Activated CD4-positive, alpha-beta T cell treated with anti-CD3 and anti-CD28 coated beads, Interleukin-2, amount 50 U/mL, for 4 hours (primary cell): ENCODE results near the gene MRPL38.
"Not testable (repeated sequence)": the region's sequence is repeated elsewhere in the genome, so short reads cannot be mapped to it uniquely, and the experiment has no call there.

Source experiments
- DNase-seq, 2 experiments: peaks; one replicate each; pipeline ENCODE4 v3.0.0-alpha.2; 2020

The MRPL38 gene

DNA sequence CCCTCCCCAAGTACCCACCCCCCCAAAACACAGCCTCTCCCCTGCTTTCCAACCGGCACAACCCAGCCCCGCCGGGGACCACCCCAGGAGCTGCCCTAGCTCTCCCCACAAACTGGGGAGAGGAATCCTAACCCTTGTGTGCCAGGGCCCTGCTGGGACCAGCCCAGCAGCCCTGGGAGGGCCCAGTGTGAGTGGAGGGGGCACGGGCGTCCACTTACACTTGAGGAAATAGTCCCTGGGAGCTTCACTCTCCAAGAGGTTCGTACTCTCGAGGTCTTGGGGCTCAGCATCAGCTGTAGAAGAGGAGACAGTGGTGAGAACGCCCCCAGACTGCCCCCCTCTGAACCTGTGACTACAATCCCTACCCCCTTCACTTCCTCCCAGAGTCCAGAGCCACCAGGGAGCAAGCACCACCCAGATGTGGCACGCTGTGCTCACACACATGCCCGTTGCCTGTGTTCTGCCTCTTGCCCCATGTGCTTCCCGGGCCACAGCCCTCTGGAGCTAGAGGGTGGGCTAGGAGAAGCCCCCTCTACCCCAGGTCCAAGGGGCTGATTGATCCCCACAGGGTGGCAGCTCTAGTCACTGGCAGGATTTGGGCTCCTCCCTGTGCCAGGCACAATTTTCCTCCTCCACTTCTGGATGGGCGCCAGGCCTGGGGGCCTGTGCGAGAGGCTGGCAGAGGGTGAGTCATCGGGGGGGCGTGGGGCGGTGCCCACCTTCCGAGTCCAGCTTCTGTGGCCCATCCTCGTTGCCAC is 29.3 kb downstream of the MRPL38 start:
- no peak for DNase-seq

GRCh38 chr17:75874323-75875181 is 30.1 kb downstream of the MRPL38 start:
- no peak for DNase-seq

DNA sequence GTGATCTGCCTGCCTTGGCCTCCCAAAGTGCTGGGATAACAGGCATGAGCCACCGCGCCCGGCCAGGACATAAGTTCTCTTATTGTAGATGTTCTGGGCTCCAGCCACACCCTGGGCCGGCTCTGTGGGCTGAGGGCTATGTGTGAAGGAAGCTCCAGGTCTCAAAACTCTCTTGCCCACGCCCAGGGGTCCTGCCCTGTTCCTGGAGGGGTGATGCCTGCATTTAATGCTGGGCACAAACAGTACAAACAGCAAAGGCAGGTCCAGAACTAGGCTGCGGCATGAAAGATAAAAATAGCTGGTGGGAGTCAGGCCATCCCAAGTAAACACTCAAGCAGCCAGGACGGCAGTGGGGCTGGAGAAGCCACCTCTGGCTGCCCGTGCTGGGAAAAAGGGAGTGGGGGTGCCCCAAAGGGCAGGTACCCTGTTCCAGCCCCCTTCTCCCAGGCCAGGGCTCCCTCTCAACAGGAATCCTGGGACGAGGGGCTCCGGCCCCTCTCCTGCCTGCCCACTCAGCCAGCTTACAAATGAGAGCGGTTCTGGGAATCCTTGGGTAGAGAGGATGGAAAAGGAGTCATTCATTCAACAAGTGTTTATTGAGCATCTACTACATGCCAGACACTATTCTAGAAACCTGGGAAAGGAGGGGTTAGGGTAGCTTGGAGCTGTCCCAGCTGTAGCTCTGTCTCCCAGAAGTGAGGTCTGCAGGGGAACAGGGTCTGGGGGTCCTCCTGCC is 30.9 kb downstream of the MRPL38 start:
- DNase-seq = no peak

DNA sequence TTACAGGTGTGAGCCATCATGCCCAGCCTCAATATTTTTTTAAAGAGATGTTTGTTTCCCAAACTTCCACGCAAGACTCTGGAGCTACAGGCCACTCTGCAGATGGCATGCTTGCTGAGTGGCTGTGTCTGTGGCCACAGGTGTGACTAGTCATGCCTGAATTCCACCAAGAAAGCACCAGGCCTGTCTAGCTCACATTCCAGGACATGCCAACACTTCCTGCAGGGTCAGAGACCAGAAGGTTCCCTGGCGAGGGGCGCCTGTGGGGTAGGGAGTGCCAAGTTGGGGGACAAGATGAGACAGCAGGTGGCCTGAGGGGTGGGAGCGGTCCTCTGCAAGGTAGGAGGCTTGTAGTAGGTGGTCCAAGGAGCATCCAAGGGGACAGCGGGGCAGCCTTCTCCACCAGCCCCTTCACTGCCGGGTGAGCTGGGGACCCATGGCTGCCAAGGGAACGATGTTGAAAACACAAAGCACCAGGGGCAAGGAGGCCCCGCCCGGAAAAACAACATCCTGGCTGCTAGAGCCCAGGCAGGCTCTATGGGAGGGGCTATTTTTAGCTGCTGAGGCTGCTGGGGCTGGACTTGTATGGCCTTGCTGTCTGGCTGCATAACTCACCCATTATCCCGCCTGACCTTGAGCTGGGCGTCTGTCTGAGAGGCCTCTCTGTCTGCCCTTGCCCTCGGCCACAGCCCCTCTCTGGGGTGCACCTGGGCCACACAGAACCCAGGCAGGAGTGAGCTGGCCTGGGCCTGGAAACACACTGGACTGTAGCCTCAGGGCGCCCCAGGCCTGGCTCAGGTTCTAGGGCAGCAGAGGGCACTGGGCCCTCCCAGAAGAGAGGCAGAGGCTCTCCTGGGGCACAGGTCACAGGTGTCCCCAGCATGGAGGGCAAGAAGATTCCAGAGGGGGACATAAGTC is 32.0 kb downstream of the MRPL38 start:
- peak in 1 of 2 experiments; percentile 31 for DNase-seq

DNA sequence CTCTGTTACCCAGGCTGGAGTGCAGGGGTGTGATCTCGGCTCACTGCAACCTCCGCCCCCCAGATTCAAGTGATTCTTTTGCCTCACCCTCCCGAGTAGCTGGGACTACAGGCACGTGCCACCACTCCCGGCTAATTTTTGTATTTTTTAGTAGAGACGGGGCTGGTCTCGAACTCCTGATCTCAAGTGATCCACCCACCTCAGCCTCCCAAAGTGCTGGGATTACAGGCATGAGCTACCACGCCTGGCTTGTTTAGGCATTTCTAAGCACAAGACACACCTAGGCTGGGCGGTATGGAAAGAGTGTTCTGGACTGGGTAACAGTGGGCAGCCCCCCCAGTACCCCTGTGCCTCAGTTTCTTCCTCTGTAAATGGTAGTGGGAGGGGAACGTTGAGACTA is 34.5 kb downstream of the MRPL38 start:
- DNase-seq = not testable (repeated sequence)

DNA sequence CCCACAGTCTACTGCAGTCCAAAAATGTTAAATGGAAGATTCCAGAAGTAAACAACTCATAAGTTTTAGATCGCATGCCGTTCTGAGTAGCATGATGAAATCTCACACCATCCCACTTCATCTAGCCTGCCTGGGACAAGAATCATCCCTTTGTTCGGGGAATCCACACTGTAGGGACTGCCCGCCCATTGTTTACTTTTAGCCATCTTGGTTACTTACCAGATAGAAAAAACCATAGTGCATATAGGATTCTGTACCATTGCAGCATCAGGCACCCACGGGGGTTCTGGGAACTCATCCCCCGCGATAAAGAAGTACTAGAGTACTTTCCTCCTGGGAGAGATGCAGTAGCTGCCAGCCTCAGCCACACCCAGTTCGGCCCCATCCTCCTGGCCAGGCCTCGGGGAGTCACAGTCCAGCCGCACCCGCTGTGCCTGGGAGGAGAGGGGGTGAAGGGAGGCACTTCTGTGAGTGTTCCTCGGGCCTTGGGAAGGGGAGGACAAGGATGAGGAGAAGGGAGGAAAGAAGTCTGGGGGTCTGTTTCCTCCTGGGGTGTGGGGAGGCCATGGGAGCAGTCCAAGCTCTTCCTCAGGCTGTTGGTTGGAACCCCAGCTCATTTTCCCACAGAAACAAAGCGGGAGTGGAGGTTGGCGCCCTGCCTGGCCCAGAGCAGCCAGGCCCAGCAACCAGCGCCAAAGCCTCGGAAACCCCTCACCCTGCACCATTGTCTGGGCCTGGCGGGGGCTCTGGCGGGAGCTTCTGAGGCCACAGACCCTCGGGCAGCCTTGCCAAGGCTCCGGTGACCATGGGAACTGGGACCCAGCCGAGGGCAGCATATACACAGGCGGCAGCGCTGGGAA is 35.2 kb downstream of the MRPL38 start:
- no peak for DNase-seq

DNA sequence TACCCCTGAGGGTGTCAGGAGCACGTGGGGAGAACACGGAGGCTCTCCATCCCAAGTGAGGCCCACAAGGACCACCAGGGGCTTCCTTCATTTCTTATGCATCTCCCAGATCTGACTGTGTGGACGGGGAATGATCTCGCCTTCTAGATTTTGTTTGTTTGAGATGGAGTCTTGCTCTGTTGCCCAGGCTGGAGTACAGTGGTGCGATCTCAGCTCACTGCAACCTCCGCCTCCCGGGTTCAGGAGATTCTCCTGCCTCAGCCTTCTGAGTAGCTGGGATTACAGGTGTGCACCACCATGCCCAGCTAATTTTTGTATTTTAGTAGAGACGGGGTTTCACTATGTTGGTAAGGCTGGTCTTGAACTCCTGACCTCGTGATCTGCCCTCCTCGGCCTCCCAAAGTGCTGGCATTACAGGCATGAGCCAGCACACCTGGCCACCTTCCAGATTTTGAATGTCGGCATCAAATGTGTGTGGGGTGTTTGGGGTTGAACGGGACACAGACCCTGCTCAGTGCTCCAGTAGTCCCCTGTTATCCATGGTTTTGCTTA is 35.9 kb downstream of the MRPL38 start:
- not testable (repeated sequence) for DNase-seq

DNA sequence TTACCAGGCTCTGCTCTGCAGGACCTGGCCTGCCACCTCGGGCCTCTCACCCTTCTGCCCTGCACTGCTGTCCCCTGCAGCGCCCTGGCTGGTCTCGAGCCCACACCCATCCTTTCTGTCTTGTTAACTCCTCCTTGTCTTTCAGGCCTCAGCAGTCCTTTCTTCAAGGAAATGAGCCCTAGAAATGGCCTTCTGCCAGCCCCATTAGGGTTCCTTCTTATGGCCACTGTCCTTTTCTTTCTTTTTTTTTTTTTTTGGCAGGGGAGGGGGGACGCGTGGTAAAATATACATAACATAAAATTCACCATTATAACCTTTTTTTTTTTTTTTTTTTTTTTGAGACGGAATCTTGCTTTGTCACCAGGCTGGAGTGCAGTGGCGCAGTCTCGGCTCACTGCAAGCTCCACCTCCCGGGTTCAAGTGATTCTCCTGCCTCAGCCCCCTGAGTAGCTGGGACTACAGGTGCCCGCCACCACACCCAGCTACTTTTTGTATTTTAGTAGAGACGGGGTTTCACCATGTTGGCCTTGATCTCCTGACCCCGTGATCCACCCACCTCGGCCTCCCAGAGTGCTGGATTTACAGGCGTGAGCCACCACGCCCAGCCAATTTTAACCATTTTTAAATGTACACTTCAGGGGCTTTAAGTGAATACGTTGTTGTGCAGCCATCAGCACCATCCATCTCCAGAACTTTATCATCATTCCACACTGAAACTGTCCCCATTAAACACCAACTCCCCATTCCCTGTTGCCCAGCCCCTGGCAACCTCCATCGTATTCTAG is 39.1 kb downstream of the MRPL38 start:
- not testable (repeated sequence) for DNase-seq

- DNase-seq = not testable (repeated sequence)
These were observed 39.8 kb downstream of the MRPL38 start for GRCh38 chr17:75864887-75865286.

DNA sequence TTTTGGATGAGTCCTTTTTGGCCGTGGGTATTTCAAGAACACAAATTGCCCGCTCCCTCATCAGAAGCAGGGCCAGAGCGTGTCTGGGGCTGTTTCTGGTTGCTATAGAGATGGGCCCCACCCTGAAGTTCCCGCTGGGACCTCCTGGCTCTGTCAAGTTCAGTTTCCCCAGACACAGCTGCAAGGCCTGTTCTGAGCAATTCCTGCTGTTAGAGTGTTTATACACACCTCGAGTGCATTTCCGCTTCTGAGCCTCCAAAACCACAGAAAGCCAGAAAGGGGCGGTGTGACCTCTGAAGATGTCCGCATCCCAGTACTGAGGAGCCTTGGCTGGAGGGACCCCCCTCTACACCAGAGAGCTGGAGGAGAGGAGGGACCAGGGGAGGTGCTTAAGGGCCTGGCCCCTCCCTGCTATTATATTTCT is 40.2 kb downstream of the MRPL38 start:
- DNase-seq = no peak

DNA sequence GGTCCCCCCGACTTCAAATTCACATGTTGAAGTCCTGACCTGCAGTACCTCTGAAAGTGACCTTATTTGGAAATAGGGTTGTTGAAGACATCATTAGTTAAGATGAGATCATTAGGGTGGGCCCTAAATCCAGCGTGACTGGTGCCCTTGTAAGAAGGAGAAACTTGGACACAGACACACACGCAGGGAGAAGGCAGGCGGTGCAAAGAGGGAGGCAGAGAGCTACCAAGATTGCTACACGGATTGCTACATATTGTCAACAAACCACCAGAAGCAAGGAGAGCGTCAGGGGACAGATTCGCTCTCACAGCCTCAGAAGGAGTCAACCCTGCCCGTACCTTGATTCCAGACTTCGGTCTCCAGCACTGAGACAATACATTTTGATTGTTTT is 42.8 kb downstream of the MRPL38 start:
- no peak for DNase-seq

DNA sequence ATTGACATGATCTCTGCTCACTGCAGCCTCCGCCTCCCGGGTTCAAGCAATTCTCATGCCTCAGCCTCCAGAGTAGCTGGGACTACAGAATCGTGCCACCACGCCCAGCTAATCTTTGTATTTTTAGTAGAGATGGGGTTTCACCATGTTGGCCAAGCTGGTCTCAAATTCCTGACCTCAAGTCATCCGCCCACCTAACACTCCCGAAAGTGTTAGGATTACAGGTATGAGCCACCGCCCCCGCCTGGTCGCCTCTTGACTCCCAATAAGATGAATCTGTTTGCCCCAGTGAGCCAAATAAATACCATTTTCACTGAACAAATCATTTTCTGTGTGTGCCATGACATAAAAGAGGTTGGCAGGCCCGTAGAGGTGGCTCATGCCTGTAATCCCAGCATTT is 45.3 kb downstream of the MRPL38 start:
- DNase-seq = not testable (repeated sequence)

DNA sequence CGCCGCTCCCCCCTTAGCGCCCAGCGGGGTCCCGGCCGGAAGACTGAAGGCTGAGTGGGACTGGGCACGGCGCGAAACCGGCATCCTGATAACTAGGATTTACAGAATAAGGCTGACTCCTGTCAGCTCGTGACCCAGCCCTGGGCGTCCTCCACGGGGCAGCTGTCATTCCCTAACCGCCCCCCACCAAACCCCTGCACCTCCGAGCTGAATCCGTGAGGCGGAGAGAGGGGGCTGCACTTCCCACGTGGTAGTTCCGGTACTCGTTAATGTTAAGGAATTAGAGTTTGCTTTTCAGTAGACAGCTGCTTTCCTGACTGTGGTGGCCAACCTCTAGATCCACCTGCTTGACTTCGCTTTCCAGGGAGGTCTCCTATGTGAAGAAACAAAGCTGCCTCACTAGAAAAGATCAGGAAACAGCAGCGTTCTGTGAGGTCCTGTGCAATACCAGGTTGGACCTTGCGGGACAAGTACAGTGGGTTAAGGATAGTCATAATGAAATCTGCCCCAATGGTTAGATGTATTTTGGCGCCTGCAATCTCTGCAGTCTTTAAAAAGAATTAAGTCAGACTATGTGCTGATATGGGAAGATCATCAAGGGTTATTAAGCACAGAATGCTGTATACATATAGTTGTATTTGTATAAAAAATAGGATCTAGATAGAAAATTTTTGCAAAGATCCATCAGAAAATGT is 48.5 kb downstream of the MRPL38 start:
- DNase-seq = no peak

GRCh38 chr17:75855310-75856061 is 49.2 kb downstream of the MRPL38 start, which contains the start of gene WBP2:
TSS of gene WBP2 (minus strand) at chr17:75855335. CDS start at chr17:75855297, 38 bp downstream.
- peak; percentile 97 to 98 for DNase-seq

DNA sequence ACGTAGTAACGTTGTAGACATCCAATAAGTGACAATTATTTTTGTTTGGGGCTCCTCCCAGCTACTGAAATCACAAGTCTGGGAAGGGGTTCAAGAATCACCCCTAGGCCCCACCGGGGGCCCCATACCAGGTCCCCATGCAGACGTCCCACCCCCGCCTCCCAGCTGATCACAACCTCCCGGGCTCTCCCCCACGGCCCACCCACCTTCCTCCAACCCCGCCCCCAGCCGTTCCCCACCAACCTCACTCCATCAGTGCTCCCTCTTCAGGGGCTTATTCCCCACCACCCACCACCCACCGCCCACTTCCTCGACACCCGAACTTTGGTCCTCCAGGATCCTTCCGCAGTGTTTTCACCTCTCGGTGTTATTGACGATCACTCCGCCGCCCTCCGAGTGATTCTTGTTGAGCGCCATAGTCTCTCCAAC is 49.8 kb downstream of the MRPL38 start:
- no peak for DNase-seq

- DNase-seq = no peak
These were observed 50.5 kb downstream of the MRPL38 start for GRCh38 chr17:75854101-75854748.

DNA sequence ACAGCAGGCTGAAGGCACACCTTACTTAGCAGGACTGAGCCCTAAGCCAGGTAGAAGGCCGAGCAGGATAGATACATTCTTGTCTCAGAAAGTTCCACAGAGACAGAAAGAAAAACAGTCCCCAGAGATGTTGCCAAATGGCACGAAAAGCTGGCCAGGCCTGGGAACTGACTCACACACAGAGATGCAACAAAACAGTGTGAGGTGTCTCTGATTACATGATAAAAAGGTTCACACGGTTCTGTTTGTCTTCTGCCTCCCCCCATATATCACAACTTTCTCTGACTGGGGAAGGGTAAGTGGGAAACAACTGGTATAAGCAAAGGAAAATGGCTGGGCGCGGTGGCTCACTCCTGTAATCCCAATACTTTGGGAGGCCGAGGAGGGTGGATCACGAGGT is 51.3 kb downstream of the MRPL38 start:
- no peak for DNase-seq

DNA sequence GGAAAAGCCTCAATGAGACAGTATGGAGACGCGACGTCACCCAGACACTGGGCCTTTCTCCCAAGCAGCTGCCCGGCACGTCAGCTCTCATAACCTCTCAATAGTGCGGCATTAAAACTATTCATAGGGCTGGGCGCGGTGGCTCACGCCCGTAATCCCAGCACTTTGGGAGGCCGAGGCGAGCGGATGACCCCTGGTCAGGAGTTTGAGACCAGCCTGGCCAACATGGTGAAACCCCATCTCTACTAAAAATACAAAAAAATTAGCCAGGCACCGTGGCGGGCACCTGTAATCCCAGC is 53.0 kb downstream of the MRPL38 start:
- DNase-seq = not testable (repeated sequence)
